ENCODE data around the gene DKK1. TPM values are rescaled to one million over a fixed set of nuclear protein-coding genes. Genes with fewer than 3 reads are reported as not detected.

DKK1 gene
- total and polyA plus RNA-seq, 2 donors (not counting 3 experiments of a cell fraction or from before 2014, with no cell fraction given): 184 to 202 TPM

DNA sequence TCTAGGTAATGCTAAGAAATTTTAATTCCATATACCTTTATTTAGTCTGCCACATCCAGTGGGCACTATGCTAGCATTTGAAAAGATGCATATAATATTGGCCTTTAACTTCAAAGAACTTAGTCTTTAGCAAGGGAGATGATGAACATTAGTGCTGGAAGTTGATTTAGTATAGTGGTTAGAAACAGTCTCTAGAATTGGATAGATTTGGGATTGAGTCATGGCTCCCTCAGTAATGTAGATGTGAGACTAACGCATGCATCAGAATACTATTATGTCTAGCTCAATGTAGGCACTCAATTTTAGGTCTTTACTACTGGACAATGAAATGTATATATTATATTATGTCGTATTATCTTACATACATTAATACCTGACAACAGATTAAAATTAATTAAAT, 5.8 kb downstream of the DKK1 start:
- ChIA-PET CTCF (interaction anchor here (0.9 to 16.5 kb wide), 10 partner anchors 9 to 247 kb away, joined by 3 to 630 read pairs (median 6); no protein-coding TSS in a partner anchor), POLR2A (interaction anchor here (0.8 to 2.2 kb wide), 3 partner anchors 9 to 172 kb away, joined by 3 to 12 read pairs (median 10); no protein-coding TSS in a partner anchor)
- no peaks in the 10 kb centered on the region for H3K27me3 ChIP-seq (ENCODE audit: control insufficient read depth in 2 of 2, insufficient read depth in 2 of 2, low read length in 2 of 2)
- H3K27ac ChIP-seq (ENCODE audit: insufficient read depth, low read depth, low read length): peak overlapping the region; percentile 76
- H3K9me3 ChIP-seq (replicated peaks; ENCODE audit: control insufficient read depth, insufficient read depth, low read length): no peaks in the 10 kb centered on the region
- H3K4me2 ChIP-seq (ENCODE audit: insufficient read depth, low read length): peak overlapping the region; percentile 52
- H3K79me2 ChIP-seq (ENCODE audit: control insufficient read depth, insufficient read depth, low read length): peaks cover 21% of the 10 kb centered on the region
- H3K9ac ChIP-seq (replicated peaks; ENCODE audit: extremely low read depth, insufficient read depth, low read length): peak overlapping the region; percentile 58
- H3K36me3 ChIP-seq (ENCODE audit: control insufficient read depth in 2 of 2, extremely low read depth in 1 of 2, insufficient read depth in 2 of 2, low read length in 2 of 2): no peaks in the 10 kb centered on the region
- no peaks in the 10 kb centered on the region for H4K20me1 ChIP-seq (replicated peaks; ENCODE audit: control insufficient read depth, extremely low read depth, insufficient read depth, low read length)
- no peaks in the 10 kb centered on the region for H3K9me1 ChIP-seq (replicated peaks; ENCODE audit: control insufficient read depth, extremely low read depth, insufficient read depth, low read length)
- DNase-seq (ENCODE audit: low read depth, low spot score) (no peak), FAIRE-seq (no peak)
- H3K4me3 ChIP-seq (replicated peaks in 1 of 3; ENCODE audit: insufficient read depth in 1 of 3, low read depth in 1 of 3, low read length in 3 of 3): no peak overlapping the region
- dilution Hi-C loops (cut with MboI; ENCODE audit: extremely low pct_ligation_motif_present, low sequenced_read_pairs): no loop called here
- intact Hi-C loops (cut with micrococcal nuclease): loop anchor here (1.0 to 2.0 kb wide), 5 partner anchors 14 to 259 kb away; no protein-coding TSS in a partner anchor
- peaks cover 49% of the 10 kb centered on the region for H3K4me1 ChIP-seq (ENCODE audit: control insufficient read depth, extremely low read depth, insufficient read depth, low read length)
- BruUV-seq (replicated peaks): no TSS peak
- TF ChIP-seq, protein P1, sequence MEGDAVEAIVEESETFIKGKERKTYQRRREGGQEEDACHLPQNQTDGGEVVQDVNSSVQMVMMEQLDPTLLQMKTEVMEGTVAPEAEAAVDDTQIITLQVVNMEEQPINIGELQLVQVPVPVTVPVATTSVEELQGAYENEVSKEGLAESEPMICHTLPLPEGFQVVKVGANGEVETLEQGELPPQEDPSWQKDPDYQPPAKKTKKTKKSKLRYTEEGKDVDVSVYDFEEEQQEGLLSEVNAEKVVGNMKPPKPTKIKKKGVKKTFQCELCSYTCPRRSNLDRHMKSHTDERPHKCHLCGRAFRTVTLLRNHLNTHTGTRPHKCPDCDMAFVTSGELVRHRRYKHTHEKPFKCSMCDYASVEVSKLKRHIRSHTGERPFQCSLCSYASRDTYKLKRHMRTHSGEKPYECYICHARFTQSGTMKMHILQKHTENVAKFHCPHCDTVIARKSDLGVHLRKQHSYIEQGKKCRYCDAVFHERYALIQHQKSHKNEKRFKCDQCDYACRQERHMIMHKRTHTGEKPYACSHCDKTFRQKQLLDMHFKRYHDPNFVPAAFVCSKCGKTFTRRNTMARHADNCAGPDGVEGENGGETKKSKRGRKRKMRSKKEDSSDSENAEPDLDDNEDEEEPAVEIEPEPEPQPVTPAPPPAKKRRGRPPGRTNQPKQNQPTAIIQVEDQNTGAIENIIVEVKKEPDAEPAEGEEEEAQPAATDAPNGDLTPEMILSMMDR (IDR thresholded peaks at IDR 0.05; ENCODE audit: extremely low read depth in 1 of 2, insufficient read depth in 1 of 2, low read depth in 1 of 2, low read length in 2 of 2): no peak
- no peak for TF ChIP-seq GATA2 (IDR thresholded peaks at IDR 0.05; ENCODE audit: insufficient read depth, insufficient read length, low read depth, low read length)
- no peak for TF ChIP-seq MAX (IDR thresholded peaks at IDR 0.05; ENCODE audit: insufficient read depth, insufficient read length)
- peak; percentile 30 for TF ChIP-seq POLR2A (IDR thresholded peaks at IDR 0.05; ENCODE audit: low read depth, low read length)
- no peak for TF ChIP-seq JUN (IDR thresholded peaks at IDR 0.05; ENCODE audit: borderline replicate concordance, insufficient read depth, insufficient read length, low read depth)
- no peak for TF ChIP-seq EZH2 (IDR thresholded peaks at IDR 0.05; ENCODE audit: borderline replicate concordance, low read depth, low read length, severe bottlenecking)
- no peak overlapping the region for H2AFZ ChIP-seq (ENCODE audit: low read depth, low read length)

Data from endothelial cell of umbilical vein (primary cell).